ENCODE measurements around the gene PRCC.
"Not testable (repeated sequence)": the region's sequence is repeated elsewhere in the genome, so short reads cannot be mapped to it uniquely, and the experiment has no call there.

The PRCC gene

GRCh38 chr1:156744344-156744743 lies 23.0 kb upstream of the PRCC start:
- no peak for DNase-seq (ENCODE audit: extremely low read depth in 1 of 2, low read depth in 1 of 2)

DNA sequence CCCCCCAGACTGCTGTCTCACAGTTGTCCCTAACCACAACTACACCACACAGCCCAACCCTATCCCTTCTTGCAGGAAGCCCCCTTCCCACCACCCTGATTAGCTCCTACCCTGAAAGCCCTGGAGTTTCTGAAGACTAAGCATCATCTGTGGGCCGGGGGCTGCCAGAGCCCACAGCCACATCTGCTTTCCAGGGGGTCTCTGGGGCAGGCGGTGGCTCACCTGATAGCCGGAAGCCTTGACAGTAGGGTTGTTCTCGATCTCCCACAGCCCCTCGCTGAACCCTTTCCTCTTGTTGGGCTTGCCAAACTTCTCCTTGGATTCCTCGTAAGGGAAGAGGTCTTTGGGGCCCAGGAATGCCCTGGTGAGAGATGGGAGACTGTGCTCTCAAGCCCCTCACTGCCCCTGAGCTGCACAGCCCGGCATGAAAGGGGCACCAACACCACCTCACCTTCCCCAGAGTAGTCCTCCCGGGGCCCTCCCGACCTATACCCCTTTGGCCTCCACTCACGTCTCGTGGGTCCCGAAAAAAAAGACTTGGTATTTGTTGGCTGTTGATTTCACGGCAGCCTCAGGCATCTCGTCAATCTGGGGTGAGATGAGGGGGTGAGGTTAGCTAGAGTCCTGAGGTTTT lies 22.4 kb upstream of the PRCC start:
- DNase-seq (ENCODE audit: extremely low read depth in 1 of 2, low read depth in 1 of 2) = no peak

DNA sequence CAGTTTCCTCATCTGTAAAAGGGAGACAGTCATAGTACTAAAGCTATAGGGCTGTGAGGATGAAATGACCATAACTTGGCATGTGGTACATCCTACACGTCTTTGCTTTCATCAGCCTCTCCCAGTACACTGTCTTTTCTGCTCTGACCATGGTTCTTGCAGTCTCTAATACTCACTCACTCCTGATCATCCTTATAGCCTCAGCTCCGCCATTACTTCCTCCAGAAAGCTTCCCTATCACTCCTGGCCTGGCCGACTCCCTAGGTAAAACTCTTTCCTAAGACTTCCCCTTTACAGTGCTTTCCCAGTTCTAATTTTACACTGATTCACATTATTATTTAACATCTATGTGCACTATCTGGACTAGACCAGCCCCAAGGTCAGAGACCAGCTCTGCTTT lies 21.5 kb upstream of the PRCC start:
- DNase-seq (ENCODE audit: extremely low read depth in 1 of 2, low read depth in 1 of 2) = no peak

GRCh38 chr1:156746406-156746727 lies 21.0 kb upstream of the PRCC start:
- no peak for DNase-seq (ENCODE audit: extremely low read depth in 1 of 2, low read depth in 1 of 2)

GRCh38 chr1:156746728-156747631 lies 20.4 kb upstream of the PRCC start:
- DNase-seq (ENCODE audit: extremely low read depth in 1 of 2, low read depth in 1 of 2) = peak; percentile 22 to 63

- no peak for DNase-seq (ENCODE audit: extremely low read depth in 1 of 2, low read depth in 1 of 2)
Observed at GRCh38 chr1:156747742-156748669, 19.3 kb upstream of the PRCC start.

GRCh38 chr1:156748670-156749418 lies 18.5 kb upstream of the PRCC start:
- no peak for DNase-seq (ENCODE audit: extremely low read depth in 1 of 2, low read depth in 1 of 2)

GRCh38 chr1:156749419-156750118 lies 17.8 kb upstream of the PRCC start:
- DNase-seq (ENCODE audit: extremely low read depth in 1 of 2, low read depth in 1 of 2) = no peak

DNA sequence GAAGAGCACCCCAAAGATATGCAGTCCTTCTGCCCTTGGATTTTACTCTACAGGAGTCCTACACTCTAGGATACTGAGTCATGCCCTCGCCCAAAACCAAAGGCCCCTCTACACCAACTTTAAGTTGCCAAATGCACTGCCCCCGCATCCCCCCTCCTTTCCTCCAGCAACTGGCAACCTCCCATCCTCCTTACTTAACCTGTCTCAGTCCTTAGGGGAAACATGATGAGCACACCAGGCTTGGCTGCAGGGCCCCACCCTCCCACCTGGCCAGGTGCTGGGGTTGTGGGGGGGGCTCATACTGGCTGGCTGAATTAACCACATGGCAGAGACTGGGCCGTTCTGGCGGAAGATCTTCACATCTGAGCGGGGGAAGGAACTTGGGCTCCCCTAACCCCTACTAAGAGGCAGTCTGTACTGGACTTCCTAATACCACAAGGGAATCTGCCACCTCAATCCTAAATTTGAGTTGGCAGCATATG lies 17.1 kb upstream of the PRCC start:
- DNase-seq (ENCODE audit: extremely low read depth in 1 of 2, low read depth in 1 of 2) = no peak

- DNase-seq (ENCODE audit: extremely low read depth in 1 of 2, low read depth in 1 of 2) = no peak
Observed at GRCh38 chr1:156750711-156751450, 16.5 kb upstream of the PRCC start.

GRCh38 chr1:156751451-156751756 lies 15.9 kb upstream of the PRCC start, which contains the start of gene HDGF:
Gene HDGF, minus strand, starts transcription at chr1:156751675. Its CDS starts 246 bp downstream, at chr1:156751429.
- DNase-seq (ENCODE audit: extremely low read depth in 1 of 2, low read depth in 1 of 2) = no peak

- DNase-seq (ENCODE audit: extremely low read depth in 1 of 2, low read depth in 1 of 2) = peak; percentile 91 to 95
Observed at GRCh38 chr1:156751757-156752481, 15.4 kb upstream of the PRCC start.

DNA sequence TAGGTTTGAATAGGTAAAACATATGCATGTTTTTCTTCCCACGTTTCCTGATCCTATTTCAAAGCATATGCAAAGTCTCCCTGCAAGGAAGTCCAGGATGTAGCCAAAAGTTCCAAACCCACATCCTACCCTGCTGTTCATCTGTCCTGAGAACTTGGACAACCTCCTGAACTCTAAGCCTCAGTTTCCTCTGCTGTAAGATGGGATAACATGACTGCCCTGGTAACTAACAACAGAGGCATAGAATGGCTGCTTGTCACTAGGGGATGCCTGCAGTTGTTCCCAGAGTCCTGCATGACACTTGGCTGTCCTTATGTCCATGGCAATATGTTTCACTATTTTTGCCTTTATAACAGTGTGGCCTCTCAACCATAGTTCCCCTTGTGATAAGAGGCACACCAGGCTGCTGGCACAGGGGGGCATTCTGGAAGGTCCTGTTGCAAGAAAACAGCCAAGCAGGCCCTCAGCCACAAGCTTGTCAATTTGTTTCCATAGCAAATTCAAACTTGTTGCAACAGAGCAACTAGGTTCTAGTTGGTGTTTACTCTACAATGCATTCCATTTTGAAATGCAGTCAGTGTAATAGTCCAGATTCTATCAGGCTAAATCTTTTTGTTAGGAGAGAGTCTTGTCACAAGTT lies 14.4 kb upstream of the PRCC start:
- DNase-seq (ENCODE audit: extremely low read depth in 1 of 2, low read depth in 1 of 2) = no peak

GRCh38 chr1:156754219-156754618 lies 13.1 kb upstream of the PRCC start:
- DNase-seq (ENCODE audit: extremely low read depth in 1 of 2, low read depth in 1 of 2) = no peak

- no peak for DNase-seq (ENCODE audit: extremely low read depth in 1 of 2, low read depth in 1 of 2)
Observed at GRCh38 chr1:156755527-156755950, 11.8 kb upstream of the PRCC start.

DNA sequence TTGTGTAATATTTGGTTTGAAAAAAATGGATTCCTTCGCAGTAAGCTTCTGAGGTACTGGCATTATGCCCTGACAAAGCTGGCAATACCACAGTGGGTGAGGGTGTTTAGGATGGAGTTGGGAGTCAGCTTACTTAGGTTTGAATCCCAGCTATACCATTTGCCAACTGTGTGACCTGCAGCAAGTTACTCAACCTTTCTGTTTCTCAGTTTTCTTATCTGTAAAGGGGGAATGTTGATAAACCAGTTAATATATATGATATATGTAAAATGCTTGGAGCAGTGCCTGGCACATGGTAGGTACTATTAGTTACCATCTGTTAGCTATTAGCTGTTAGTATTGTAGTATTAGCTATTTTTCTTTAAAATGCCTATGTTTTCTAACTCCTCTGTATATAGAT lies 11.0 kb upstream of the PRCC start:
- no peak for DNase-seq (ENCODE audit: extremely low read depth in 1 of 2, low read depth in 1 of 2)

- not testable (repeated sequence) for DNase-seq (ENCODE audit: extremely low read depth in 1 of 2, low read depth in 1 of 2)
Observed at GRCh38 chr1:156757572-156758253, 9.6 kb upstream of the PRCC start.

Measured in activated CD8-positive, alpha-beta memory T cell treated with anti-CD3 and anti-CD28 coated beads for 1 hour (primary cell).